Neural progenitor cell (in vitro differentiated cells): ENCODE data around the gene TNIK.

Experiments
- EZH2phosphoT487 ChIP-seq: fragments of 200-600 bp; sonication (generic); IDR thresholded peaks from 2 replicates; pipeline ENCODE4 v1.6.1; 2017; ENCODE audit warnings: antibody characterized with exemption
- TF ChIP-seq, protein P1 (sequence below): fragments of 200-600 bp; sonication (generic); IDR thresholded peaks from 2 replicates; pipeline ENCODE4 v1.5.1; 2017; ENCODE audit warnings: antibody characterized with exemption, mild to moderate bottlenecking

- TF ChIP-seq, protein P1, sequence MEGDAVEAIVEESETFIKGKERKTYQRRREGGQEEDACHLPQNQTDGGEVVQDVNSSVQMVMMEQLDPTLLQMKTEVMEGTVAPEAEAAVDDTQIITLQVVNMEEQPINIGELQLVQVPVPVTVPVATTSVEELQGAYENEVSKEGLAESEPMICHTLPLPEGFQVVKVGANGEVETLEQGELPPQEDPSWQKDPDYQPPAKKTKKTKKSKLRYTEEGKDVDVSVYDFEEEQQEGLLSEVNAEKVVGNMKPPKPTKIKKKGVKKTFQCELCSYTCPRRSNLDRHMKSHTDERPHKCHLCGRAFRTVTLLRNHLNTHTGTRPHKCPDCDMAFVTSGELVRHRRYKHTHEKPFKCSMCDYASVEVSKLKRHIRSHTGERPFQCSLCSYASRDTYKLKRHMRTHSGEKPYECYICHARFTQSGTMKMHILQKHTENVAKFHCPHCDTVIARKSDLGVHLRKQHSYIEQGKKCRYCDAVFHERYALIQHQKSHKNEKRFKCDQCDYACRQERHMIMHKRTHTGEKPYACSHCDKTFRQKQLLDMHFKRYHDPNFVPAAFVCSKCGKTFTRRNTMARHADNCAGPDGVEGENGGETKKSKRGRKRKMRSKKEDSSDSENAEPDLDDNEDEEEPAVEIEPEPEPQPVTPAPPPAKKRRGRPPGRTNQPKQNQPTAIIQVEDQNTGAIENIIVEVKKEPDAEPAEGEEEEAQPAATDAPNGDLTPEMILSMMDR, result no peak
- no peak for TF ChIP-seq EZH2phosphoT487
Observed at GRCh38 chr3:171491361-171491760, 31.2 kb upstream of the TNIK start.
